Thyroid gland (tissue), 4 donors: ENCODE measurements around the gene GTPBP2.

Source experiments
- CTCF ChIP-seq, 6 experiments: fragments of 200-600 bp in 3 of 6; fragments of 450-650 bp in 3 of 6; sonication (generic) in 3 of 6; IDR thresholded peaks; one replicate each; pipeline ENCODE4 v1.5.1; 2016 to 2019; ENCODE audit warnings: antibody characterized with exemption in 6 of 6, mild to moderate bottlenecking in 2 of 6, inconsistent platforms in 1 of 6, moderate library complexity in 1 of 6
- POLR2A ChIP-seq, 2 donors: fragments of 450-650 bp; IDR thresholded peaks; one replicate each; pipeline ENCODE4 v1.6.1; 2017; ENCODE audit warnings: antibody characterized with exemption in 2 of 2, mild to moderate bottlenecking in 2 of 2, moderate library complexity in 1 of 2

- no peak for TF ChIP-seq CTCF (IDR thresholded peaks at IDR 0.05)
- TF ChIP-seq POLR2A (IDR thresholded peaks at IDR 0.05), result no peak
Observed at GRCh38 chr6:43614396-43614730, 14.7 kb downstream of the GTPBP2 start.
